ENCODE measurements around the gene LSR. TPM values are rescaled to one million over a fixed set of nuclear protein-coding genes. Genes with fewer than 3 reads are reported as not detected.

Gene LSR, protein sequence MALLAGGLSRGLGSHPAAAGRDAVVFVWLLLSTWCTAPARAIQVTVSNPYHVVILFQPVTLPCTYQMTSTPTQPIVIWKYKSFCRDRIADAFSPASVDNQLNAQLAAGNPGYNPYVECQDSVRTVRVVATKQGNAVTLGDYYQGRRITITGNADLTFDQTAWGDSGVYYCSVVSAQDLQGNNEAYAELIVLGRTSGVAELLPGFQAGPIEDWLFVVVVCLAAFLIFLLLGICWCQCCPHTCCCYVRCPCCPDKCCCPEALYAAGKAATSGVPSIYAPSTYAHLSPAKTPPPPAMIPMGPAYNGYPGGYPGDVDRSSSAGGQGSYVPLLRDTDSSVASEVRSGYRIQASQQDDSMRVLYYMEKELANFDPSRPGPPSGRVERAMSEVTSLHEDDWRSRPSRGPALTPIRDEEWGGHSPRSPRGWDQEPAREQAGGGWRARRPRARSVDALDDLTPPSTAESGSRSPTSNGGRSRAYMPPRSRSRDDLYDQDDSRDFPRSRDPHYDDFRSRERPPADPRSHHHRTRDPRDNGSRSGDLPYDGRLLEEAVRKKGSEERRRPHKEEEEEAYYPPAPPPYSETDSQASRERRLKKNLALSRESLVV
- 21.1 and 32.9 TPM in 2 replicates for total RNA-seq (2014; rRNA removed; shearing (Covaris generic))

DNA sequence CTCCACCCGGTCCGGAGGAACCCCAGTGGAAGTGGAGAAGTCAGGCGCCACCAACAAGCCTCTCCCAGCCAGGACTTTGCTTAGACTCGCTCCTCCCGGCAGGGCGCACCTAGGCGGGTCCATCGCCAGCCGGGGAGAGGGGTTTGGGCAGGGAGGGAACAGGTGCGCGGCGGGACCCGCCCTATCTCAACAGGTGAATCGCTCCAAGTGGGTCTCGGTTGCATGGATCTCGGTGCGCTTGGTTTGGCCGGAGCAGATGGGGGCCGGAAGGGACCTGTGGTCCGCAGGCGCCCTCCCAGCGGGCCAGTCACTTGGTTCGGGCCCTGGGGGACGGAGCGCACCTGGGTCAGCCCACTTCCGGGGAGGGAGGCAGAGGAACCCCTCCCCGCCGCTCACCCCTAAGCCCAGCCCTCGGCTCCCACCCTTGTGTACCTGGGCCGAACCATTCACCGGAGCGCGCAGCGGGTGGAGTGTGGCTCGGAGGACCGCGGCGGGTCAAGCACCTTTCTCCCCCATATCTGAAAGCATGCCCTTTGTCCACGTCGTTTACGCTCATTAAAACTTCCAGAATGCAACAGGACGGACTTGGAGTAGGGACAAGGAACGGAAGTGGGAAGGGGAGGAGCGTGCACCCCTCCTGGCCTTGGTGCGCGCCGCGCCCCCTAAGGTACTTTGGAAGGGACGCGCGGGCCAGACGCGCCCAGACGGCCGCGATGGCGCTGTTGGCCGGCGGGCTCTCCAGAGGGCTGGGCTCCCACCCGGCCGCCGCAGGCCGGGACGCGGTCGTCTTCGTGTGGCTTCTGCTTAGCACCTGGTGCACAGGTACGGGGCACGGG lies at the start of gene LSR:
LSR (plus strand) TSS at position 693 of the 836 bp plus-strand sequence; CDS start at position 714, 21 bp downstream.
- peak; percentile 81 for DNase-seq (ENCODE audit: low read depth)

DNA sequence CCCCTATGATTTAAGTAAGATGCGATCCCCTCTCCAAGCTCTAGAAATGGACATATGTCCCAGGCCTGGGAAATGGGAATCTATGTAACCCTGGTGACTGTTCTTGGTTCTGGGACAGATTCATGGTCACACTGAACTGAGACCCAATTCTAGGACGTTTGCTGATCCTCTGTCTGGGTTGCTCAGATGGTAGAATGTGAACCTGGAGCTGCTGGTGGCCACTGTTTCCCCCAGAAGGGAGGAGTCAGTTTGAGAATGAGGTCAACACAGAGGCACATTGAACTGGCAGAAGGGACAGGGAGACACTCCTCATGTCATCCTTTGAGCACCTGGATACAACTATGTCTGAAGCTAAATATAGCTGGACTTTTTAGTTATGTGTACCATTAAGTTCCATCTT lies 49.3 kb upstream of the LSR start:
- no peak for DNase-seq (ENCODE audit: low read depth)

DNA sequence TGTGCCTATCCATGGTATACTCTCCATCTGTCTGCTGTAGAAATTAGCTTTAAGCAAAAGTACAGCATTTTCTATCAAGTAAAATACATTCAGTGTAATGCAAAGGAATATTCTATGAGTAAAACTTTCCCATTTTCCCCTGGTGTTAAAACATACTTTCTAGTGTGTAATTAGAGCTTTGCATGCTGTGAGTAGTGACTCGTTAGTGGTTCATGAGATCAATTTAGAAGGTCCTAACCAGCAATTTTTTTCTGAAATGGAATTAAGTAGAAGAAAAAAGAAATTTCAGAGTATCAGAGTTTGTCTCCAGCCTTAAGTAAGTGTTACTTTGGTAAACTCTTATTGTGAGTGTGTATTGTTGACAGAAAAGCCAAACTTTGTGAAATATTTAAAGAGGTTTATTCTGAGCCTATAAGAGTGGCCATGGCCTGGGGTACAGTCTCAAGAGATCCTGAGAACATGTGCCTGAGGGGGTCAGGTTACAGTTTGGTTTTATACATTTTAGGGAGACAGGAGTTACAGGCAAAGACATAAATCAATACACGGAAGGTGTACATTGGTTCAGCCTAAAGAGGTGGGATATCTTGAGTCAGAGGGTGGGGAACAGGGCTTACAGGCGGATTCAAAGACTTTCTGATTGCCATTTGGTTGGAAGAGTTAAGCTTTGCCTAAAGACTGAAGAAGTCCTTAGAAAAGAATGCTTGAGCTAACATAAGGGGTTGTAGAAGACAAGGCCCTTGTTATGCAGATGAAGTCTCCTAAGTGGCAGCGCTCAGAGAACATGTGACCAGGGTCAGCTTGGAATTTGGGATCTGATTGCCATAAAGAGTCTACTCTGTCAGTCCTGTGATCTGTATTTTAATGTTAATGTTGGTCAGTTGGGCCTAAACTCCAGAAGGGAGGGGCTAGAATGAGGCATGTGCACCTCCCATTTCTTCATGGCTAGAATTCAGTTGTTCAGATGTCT lies 45.8 kb upstream of the LSR start:
- no peak for DNase-seq (ENCODE audit: low read depth)

- no peak for DNase-seq (ENCODE audit: low read depth)
These were observed 43.7 kb upstream of the LSR start for GRCh38 chr19:35204799-35205732.

GRCh38 chr19:35205733-35206323 lies 43.0 kb upstream of the LSR start:
- DNase-seq (ENCODE audit: low read depth), result no peak

- no peak for DNase-seq (ENCODE audit: low read depth)
These were observed 42.4 kb upstream of the LSR start for GRCh38 chr19:35206379-35206778.

GRCh38 chr19:35206855-35207254 lies 41.9 kb upstream of the LSR start:
- no peak for DNase-seq (ENCODE audit: low read depth)

DNA sequence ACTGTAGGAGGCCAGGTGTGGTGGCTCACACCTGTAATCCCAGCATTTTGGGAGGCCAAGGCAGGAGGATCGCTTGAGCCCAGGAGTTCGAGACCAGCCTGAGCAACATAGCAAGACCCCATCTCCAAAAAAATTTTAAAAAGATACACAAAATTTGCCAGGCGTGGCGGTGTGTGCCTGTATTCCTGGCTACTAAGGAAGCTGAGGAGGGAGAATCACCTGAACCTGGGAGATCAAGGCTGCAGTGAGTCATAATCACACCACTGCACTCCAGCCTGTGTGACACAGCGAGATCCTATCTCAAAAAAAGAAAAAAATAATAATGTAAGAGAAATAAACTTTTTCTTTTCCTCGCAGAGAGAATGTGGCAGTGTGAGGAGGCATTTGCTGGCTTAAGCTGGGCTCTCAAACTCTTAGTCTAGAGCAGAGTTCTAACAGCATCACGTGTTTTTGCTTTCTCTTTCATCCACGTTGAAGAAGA lies 41.4 kb upstream of the LSR start:
- DNase-seq (ENCODE audit: low read depth), result no peak

DNA sequence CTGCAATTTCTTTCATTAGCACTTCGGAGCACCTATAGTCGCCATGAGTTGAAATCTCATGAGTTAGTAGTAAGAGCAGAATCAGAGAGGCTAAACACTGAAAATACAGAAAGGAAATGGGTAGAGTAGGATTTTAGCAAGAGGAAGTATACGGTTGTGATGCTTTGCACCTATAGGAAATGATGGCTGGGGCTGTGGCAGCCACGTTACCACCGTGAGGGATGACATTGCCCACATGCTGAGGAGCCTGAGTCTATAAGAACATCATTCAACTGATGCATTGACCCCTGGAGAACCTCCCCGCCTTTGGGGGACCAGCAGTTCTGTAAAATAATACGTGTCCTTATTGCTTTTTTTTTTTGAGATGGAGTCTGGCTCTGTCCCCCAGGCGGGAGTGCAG lies 40.7 kb upstream of the LSR start:
- DNase-seq (ENCODE audit: low read depth), result no peak

DNA sequence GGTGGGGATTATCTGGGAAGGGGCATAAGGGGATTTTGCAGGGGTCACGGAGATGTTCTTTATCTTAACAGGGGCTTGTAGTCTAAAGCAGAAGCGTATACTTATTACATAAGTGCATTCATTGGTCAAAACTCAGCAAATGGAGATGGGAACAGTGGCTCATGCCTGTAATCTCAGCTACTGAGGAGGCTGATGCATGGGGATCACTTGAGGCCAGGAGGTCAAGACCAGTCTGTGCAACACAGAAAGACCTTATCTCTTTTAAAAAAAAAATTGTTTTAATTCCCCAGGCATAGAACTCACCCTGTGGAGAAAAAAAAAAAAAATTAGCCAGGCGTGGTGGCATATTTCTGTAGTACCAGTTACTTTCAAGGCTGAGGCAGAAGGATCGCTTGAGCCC lies 39.2 kb upstream of the LSR start:
- no peak for DNase-seq (ENCODE audit: low read depth)

DNA sequence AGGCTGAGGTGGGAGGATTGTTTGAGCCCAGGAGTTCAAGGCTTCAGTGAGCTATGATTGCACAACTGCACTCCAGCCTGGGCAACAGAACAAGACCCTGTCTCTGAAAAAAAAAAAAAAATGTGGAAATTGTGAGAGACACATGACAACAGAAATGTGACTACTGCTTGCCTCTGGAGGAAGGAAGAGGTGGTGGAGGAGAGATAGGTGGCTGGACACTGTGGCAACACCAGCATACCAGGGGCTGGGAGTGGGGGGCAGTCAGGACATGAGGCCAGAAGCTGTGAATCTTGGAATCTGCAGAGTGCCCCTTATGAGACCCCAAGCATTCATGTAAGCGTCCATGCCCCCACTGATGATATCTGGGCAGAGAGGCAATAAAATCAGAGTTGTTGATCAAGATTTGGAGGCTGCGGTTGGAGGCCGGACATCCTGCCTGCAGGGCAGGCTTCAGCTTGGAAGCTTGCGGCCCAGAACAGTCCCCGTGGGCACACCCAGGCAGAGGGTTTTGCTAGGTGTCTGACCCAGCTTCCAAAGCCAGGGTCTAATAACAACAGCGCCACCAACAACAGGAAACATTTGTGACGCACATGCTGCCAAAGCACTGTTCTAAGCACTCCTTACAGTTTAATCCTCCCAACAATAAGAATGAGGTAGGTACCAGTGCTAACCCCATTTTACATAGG lies 37.1 kb upstream of the LSR start:
- DNase-seq (ENCODE audit: low read depth), result no peak

GRCh38 chr19:35212241-35212640 lies 36.6 kb upstream of the LSR start:
- DNase-seq (ENCODE audit: low read depth), result no peak

- DNase-seq (ENCODE audit: low read depth), result peak; percentile 69
These were observed 34.9 kb upstream of the LSR start for GRCh38 chr19:35213663-35214632.

DNA sequence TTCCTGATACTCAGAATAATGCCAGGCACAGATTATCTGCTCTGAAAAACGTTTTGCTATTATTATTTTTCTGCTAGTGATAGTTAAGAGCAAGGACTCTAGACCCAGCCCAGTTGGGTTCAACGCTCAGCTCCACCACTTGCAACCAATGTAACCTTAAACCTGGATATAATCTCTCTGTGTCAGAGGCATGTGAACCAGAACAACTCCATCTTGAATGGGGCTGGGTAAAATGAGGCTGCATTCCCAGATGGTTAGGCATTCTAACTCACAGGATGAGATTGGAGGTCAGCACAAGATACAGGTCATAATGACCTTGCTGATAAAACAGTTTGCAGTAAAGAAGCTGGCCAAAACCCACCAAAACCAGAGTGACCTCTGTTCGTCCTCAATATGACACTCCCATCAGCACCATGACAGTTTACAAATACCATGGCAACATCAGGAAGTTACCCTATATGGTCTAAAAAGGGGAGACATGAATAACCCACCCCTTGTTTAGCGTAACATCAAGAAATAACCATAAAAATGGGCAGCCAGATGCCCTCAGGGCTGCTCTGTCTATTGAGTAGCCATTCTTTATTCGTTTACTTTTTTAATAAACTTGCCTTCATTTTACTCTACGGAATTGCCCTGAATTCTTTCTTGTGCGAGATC lies 33.9 kb upstream of the LSR start:
- DNase-seq (ENCODE audit: low read depth), result no peak

GRCh38 chr19:35216016-35216832 lies 32.6 kb upstream of the LSR start:
- DNase-seq (ENCODE audit: low read depth), result no peak

Data from Daoy (cell line).